ENCODE measurements around the gene CCNYL1.
A peak's percentile ranks its signal among the peaks of the same experiment; 100 is the strongest.
"Not testable (repeated sequence)": the region's sequence is repeated elsewhere in the genome, so short reads cannot be mapped to it uniquely, and the experiment has no call there.

Gene CCNYL1

DNA sequence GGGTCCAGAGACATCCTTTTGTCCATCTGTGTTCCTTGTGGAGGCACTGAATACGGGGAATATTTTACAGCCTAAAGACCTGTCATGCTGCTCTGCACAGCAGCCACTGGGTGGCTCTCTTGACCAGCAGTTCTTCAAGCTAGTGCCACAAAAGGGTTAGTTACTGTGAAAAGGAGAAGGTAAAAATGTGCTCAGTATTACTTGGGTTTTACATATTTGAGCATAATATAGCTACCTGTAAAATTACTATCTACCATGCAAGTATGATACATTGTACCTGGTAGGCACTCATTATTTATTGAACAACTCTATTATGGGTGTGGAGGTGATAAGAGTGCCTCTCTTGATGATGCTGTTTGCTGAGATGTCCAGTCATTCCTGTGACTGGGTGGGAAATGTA lies 34.7 kb downstream of the CCNYL1 start:
- H3K27ac Mint-ChIP-seq = no peak overlapping the region
- DNase-seq = peak; percentile 59
- H3K27me3 Mint-ChIP-seq (ENCODE audit: low read depth, poor library complexity) = no peaks in the 10 kb centered on the region
- H3K4me1 Mint-ChIP-seq = peaks cover 4% of the 10 kb centered on the region
- no peak overlapping the region for H3K4me3 Mint-ChIP-seq
- H3K9me3 Mint-ChIP-seq = no peaks in the 10 kb centered on the region
- peaks cover 13% of the 10 kb centered on the region for H3K36me3 Mint-ChIP-seq (ENCODE audit: low read depth)
- peak; percentile 93 for TF ChIP-seq CTCF (IDR thresholded peaks at IDR 0.05)

DNA sequence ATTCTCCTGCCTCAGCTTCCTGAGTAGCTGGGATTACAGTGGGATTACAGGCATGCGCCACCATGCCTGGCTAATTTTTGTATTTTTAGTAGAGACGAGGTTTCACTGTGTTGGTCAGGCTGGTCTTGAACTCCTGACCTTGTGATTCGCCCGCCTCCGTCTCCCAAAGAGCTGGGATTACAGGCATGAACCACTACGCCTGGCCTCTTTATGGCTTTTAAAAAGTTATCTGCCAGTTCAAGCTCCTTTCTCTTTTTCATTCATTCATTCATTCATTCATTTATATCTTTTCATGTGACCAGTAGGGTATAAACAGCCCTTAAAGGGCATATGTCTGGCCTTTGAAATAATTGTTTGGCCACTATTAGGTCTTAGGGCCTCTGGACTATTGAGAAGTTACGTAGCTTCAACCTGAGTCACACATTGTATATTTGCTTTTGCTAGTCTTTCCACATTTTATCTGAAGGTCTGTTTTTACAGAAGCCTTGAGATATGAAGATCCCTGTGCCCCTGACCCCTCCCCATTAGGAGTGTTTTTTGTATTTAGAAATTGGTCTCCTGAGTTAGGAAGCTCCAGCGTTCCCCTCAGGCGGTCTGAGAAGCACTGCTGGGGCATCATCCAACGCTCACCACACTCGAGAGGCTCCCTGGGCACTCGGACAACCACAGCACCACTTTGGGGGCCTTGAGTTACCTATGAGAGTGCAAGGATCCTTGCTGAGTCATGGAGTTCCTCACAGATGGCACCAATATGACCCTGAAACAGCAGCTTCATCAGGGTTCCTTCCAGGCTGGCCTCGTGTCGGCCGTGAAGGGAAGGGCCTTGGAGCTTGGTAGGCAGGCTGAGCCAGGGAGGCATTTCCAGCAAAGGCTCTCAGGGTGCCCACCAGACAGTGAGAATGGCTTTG lies 36.5 kb downstream of the CCNYL1 start:
- Mint-ChIP-seq H3K36me3 (ENCODE audit: low read depth) (peaks cover 13% of the 10 kb centered on the region), H3K4me1 (peaks cover 4% of the 10 kb centered on the region), H3K27me3 (ENCODE audit: low read depth, poor library complexity) (no peaks in the 10 kb centered on the region), H3K4me3 (no peak overlapping the region), H3K9me3 (no peaks in the 10 kb centered on the region), H3K27ac (peak overlapping the region; percentile 58)
- no peak for TF ChIP-seq CTCF (IDR thresholded peaks at IDR 0.05)
- no peak for DNase-seq

- Mint-ChIP-seq H3K4me1 (peaks cover 4% of the 10 kb centered on the region), H3K9me3 (no peaks in the 10 kb centered on the region), H3K36me3 (ENCODE audit: low read depth) (peaks cover 17% of the 10 kb centered on the region), H3K27me3 (ENCODE audit: low read depth, poor library complexity) (no peaks in the 10 kb centered on the region), H3K27ac (no peak overlapping the region), H3K4me3 (no peak overlapping the region)
- DNase-seq = no peak
- no peak for TF ChIP-seq CTCF (IDR thresholded peaks at IDR 0.05)
Measured at GRCh38 chr2:207748993-207749392, 37.6 kb downstream of the CCNYL1 start.

GRCh38 chr2:207749873-207750272 lies 38.4 kb downstream of the CCNYL1 start:
- Mint-ChIP-seq H3K4me3 (no peak overlapping the region), H3K27ac (no peak overlapping the region), H3K27me3 (ENCODE audit: low read depth, poor library complexity) (no peaks in the 10 kb centered on the region), H3K4me1 (peaks cover 4% of the 10 kb centered on the region), H3K9me3 (no peaks in the 10 kb centered on the region), H3K36me3 (ENCODE audit: low read depth) (peaks cover 18% of the 10 kb centered on the region)
- no peak for TF ChIP-seq CTCF (IDR thresholded peaks at IDR 0.05)
- no peak for DNase-seq

DNA sequence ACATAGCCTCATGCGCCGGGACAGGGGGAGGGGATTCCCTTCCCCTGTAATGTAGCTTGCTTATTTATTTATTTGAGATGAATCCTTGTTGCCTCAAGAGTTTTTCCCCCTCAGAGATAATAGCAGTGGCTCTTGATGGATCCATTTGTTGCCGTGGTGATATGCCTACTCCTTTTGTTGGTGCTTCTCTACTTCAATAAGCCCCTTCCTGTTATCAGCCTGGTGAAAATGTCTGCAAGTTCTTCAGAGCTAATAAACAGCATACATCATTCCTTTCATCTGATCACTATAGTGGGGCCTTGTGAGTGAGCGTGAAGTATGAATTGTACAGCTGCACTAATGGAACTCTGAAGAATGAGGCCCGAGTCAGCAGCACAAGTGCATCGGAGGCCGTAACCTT lies 38.9 kb downstream of the CCNYL1 start:
- H3K27ac Mint-ChIP-seq = no peak overlapping the region
- peaks cover 18% of the 10 kb centered on the region for H3K36me3 Mint-ChIP-seq (ENCODE audit: low read depth)
- peaks cover 4% of the 10 kb centered on the region for H3K4me1 Mint-ChIP-seq
- no peak for DNase-seq
- no peaks in the 10 kb centered on the region for H3K9me3 Mint-ChIP-seq
- H3K27me3 Mint-ChIP-seq (ENCODE audit: low read depth, poor library complexity) = no peaks in the 10 kb centered on the region
- no peak for TF ChIP-seq CTCF (IDR thresholded peaks at IDR 0.05)
- no peak overlapping the region for H3K4me3 Mint-ChIP-seq

GRCh38 chr2:207750876-207751275 lies 39.4 kb downstream of the CCNYL1 start:
- no peaks in the 10 kb centered on the region for H3K9me3 Mint-ChIP-seq
- no peak for TF ChIP-seq CTCF (IDR thresholded peaks at IDR 0.05)
- peaks cover 18% of the 10 kb centered on the region for H3K36me3 Mint-ChIP-seq (ENCODE audit: low read depth)
- H3K27me3 Mint-ChIP-seq (ENCODE audit: low read depth, poor library complexity) = no peaks in the 10 kb centered on the region
- H3K4me1 Mint-ChIP-seq = peaks cover 2% of the 10 kb centered on the region
- no peak for DNase-seq
- no peak overlapping the region for H3K27ac Mint-ChIP-seq
- no peak overlapping the region for H3K4me3 Mint-ChIP-seq

GRCh38 chr2:207753688-207754087 lies 42.2 kb downstream of the CCNYL1 start:
- H3K27ac Mint-ChIP-seq, H3K4me1 Mint-ChIP-seq, H3K4me3 Mint-ChIP-seq, DNase-seq, H3K9me3 Mint-ChIP-seq: not testable (repeated sequence)
- H3K36me3 Mint-ChIP-seq (ENCODE audit: low read depth) = peaks cover 15% of the 10 kb centered on the region
- peaks cover 12% of the 10 kb centered on the region for H3K27me3 Mint-ChIP-seq (ENCODE audit: low read depth, poor library complexity)
